Activated CD4-positive, alpha-beta T cell treated with anti-CD3 and anti-CD28 coated beads, Interleukin-2, Interleukin-6, amounts not matched to agents 100 ng/mL and 50 ng/mL, durations not matched to agents 16 hours and 8 hours (primary cell): ENCODE data around the gene SLC36A1.

Source experiments
- DNase-seq: peaks from one replicate; pipeline ENCODE4 v3.0.0-alpha.2; 2020

SLC36A1 gene

GRCh38 chr5:151454166-151454565, 6.8 kb downstream of the SLC36A1 start:
- DNase-seq, result no peak

- no peak for DNase-seq
Measured at GRCh38 chr5:151454889-151455288, 7.5 kb downstream of the SLC36A1 start.

GRCh38 chr5:151456321-151456940, 9.0 kb downstream of the SLC36A1 start:
- no peak for DNase-seq

- DNase-seq, result no peak
Measured at GRCh38 chr5:151458314-151458713, 10.9 kb downstream of the SLC36A1 start.

GRCh38 chr5:151459680-151460324, 12.4 kb downstream of the SLC36A1 start:
- no peak for DNase-seq

- peak; percentile 14 for DNase-seq
Measured at GRCh38 chr5:151461312-151461711, 13.9 kb downstream of the SLC36A1 start.

- DNase-seq, result no peak
Measured at GRCh38 chr5:151463137-151464029, 16.0 kb downstream of the SLC36A1 start.

GRCh38 chr5:151464101-151464500, 16.7 kb downstream of the SLC36A1 start:
- no peak for DNase-seq

GRCh38 chr5:151465476-151465875, 18.1 kb downstream of the SLC36A1 start:
- no peak for DNase-seq

GRCh38 chr5:151467576-151467975, 20.2 kb downstream of the SLC36A1 start:
- DNase-seq, result no peak

GRCh38 chr5:151469386-151469785, 22.0 kb downstream of the SLC36A1 start:
- DNase-seq, result no peak

- no peak for DNase-seq
Measured at GRCh38 chr5:151469992-151470391, 22.6 kb downstream of the SLC36A1 start.

- no peak for DNase-seq
Measured at GRCh38 chr5:151470439-151470838, 23.0 kb downstream of the SLC36A1 start.

- no peak for DNase-seq
Measured at GRCh38 chr5:151471276-151471675, 23.9 kb downstream of the SLC36A1 start.

- no peak for DNase-seq
Measured at GRCh38 chr5:151474799-151475198, 27.4 kb downstream of the SLC36A1 start.

GRCh38 chr5:151475388-151475787, 28.0 kb downstream of the SLC36A1 start:
- no peak for DNase-seq

- no peak for DNase-seq
Measured at GRCh38 chr5:151476016-151476415, 28.6 kb downstream of the SLC36A1 start.

GRCh38 chr5:151477101-151477500, 29.7 kb downstream of the SLC36A1 start:
- no peak for DNase-seq

GRCh38 chr5:151480384-151481293, 33.2 kb downstream of the SLC36A1 start:
- DNase-seq, result no peak

- DNase-seq, result no peak
Measured at GRCh38 chr5:151483176-151483575, 35.8 kb downstream of the SLC36A1 start.

- DNase-seq, result no peak
Measured at GRCh38 chr5:151483647-151484046, 36.2 kb downstream of the SLC36A1 start.

- no peak for DNase-seq
Measured at GRCh38 chr5:151487544-151487943, 40.1 kb downstream of the SLC36A1 start.

- DNase-seq, result no peak
Measured at GRCh38 chr5:151490627-151491026, 43.2 kb downstream of the SLC36A1 start.
